Measurements from ENCODE around the gene CLCN5.

GRCh38 chrX:50036426-50036825 lies 114.0 kb downstream of the CLCN5 start:
- TF ChIP-seq CTCF (conservative IDR thresholded peaks at IDR 0.05 in 1 of 2, IDR thresholded peaks at IDR 0.05 in 1 of 2; ENCODE audit: low read depth in 1 of 2, low read length in 2 of 2) (no peak), EZH2 (IDR thresholded peaks at IDR 0.05; ENCODE audit: low read length, missing control alignments) (no peak)

Measured in fibroblast of lung (primary cell).